ENCODE data around the gene SERPINB10.
A peak's percentile ranks its signal among the peaks of the same experiment; 100 is the strongest.

SERPINB10 gene

DNA sequence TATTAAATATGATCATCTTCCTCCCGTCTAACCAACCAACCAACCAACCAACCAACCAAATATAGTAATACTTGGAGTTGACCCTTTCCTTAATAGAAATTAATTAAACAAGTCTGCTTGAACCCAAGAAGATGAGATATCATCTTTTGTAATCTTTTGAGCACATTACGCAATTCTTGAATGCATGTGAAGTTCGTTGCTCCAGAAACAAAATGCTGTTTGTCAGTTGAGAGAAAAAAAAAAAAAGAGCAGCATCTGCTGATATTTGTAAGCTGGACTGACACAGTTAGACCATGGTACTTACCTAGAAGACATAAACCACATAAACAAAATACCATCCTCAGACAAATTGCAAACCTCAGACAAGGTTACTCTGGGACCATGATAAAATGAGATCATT is 29.4 kb upstream of the SERPINB10 start:
- no peak for ATAC-seq
- no peak for TF ChIP-seq ZNF8 (CRISPR knock-in tag; IDR thresholded peaks at IDR 0.05)
- TF ChIP-seq, protein P1, sequence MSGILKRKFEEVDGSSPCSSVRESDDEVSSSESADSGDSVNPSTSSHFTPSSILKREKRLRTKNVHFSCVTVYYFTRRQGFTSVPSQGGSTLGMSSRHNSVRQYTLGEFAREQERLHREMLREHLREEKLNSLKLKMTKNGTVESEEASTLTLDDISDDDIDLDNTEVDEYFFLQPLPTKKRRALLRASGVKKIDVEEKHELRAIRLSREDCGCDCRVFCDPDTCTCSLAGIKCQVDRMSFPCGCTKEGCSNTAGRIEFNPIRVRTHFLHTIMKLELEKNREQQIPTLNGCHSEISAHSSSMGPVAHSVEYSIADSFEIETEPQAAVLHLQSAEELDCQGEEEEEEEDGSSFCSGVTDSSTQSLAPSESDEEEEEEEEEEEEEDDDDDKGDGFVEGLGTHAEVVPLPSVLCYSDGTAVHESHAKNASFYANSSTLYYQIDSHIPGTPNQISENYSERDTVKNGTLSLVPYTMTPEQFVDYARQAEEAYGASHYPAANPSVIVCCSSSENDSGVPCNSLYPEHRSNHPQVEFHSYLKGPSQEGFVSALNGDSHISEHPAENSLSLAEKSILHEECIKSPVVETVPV (CRISPR knock-in tag; IDR thresholded peaks at IDR 0.05): no peak
- no peak for TF ChIP-seq TOX (CRISPR knock-in tag; IDR thresholded peaks at IDR 0.05; ENCODE audit: borderline replicate concordance)
- TF ChIP-seq, protein P2, sequence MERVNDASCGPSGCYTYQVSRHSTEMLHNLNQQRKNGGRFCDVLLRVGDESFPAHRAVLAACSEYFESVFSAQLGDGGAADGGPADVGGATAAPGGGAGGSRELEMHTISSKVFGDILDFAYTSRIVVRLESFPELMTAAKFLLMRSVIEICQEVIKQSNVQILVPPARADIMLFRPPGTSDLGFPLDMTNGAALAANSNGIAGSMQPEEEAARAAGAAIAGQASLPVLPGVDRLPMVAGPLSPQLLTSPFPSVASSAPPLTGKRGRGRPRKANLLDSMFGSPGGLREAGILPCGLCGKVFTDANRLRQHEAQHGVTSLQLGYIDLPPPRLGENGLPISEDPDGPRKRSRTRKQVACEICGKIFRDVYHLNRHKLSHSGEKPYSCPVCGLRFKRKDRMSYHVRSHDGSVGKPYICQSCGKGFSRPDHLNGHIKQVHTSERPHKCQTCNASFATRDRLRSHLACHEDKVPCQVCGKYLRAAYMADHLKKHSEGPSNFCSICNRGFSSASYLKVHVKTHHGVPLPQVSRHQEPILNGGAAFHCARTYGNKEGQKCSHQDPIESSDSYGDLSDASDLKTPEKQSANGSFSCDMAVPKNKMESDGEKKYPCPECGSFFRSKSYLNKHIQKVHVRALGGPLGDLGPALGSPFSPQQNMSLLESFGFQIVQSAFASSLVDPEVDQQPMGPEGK (CRISPR knock-in tag; IDR thresholded peaks at IDR 0.05; ENCODE audit: borderline replicate concordance): no peak
- no peak for TF ChIP-seq ISL1 (CRISPR knock-in tag; IDR thresholded peaks at IDR 0.05)

DNA sequence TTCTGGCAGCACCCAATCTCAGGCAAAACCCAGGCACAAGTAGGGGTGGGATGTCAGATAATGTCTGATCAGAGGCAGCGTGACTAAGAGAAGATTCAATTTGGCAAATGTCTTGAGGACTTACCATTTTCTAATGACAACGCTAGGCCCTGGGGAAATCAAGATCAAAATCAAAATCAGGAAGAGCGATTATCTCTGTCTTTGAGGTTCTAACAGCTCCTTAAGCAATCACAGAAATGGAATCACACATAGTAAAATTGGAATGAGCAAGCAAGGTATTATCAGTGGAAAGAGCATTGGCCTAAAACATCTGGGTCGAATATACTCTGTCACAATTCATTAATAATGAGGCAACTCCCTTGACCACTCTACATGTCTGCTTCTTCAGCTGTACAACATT is 28.8 kb upstream of the SERPINB10 start:
- no peak for ATAC-seq

DNA sequence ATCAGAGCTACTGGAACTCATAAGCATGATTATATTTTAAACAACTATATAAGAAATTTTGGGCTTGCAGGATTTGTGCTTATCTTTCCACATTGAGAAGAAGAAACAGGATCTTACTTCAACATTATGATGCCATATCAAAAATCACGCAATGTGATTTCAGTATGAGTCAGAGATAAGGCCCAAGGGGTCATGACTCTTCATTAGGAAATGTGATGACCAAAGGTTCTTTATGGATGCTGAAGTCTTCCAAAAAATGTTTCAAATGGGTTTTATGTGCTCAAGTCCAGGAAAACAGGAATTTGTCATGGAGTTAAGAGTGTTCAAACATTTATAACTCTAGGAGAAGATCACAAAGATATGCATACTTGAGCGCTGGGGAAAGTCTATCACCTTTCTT is 28.0 kb upstream of the SERPINB10 start:
- TF ChIP-seq ISL1 (CRISPR knock-in tag; IDR thresholded peaks at IDR 0.05) (peak; percentile 12; the same call in 1 of the 2 replicates), CSDC2 (CRISPR knock-in tag; IDR thresholded peaks at IDR 0.05) (no peak)
- ATAC-seq: no peak

More for the DNA sequence above, 28.8 kb upstream of the SERPINB10 start:
- TF ChIP-seq, protein P3, sequence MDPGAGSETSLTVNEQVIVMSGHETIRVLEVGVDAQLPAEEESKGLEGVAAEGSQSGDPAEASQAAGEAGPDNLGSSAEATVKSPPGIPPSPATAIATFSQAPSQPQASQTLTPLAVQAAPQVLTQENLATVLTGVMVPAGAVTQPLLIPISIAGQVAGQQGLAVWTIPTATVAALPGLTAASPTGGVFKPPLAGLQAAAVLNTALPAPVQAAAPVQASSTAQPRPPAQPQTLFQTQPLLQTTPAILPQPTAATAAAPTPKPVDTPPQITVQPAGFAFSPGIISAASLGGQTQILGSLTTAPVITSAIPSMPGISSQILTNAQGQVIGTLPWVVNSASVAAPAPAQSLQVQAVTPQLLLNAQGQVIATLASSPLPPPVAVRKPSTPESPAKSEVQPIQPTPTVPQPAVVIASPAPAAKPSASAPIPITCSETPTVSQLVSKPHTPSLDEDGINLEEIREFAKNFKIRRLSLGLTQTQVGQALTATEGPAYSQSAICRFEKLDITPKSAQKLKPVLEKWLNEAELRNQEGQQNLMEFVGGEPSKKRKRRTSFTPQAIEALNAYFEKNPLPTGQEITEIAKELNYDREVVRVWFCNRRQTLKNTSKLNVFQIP (CRISPR knock-in tag; IDR thresholded peaks at IDR 0.05; ENCODE audit: borderline replicate concordance, low read depth): no peak
- TF ChIP-seq ZNF565 (CRISPR knock-in tag; conservative IDR thresholded peaks at IDR 0.05; ENCODE audit: low read depth) (no peak), SNAI2 (CRISPR knock-in tag; IDR thresholded peaks at IDR 0.05) (no peak), GLIS3 (CRISPR knock-in tag; IDR thresholded peaks at IDR 0.05) (no peak), TOX (CRISPR knock-in tag; IDR thresholded peaks at IDR 0.05; ENCODE audit: borderline replicate concordance) (no peak), BACH2 (CRISPR knock-in tag; IDR thresholded peaks at IDR 0.05; ENCODE audit: borderline replicate concordance) (no peak), ZFP30 (CRISPR knock-in tag; IDR thresholded peaks at IDR 0.05) (no peak), ZNF8 (CRISPR knock-in tag; IDR thresholded peaks at IDR 0.05) (no peak), ARNTL (CRISPR knock-in tag; IDR thresholded peaks at IDR 0.05; ENCODE audit: borderline replicate concordance, low read depth) (no peak), CSDC2 (CRISPR knock-in tag; IDR thresholded peaks at IDR 0.05) (no peak), ESRRG (CRISPR knock-in tag; IDR thresholded peaks at IDR 0.05) (no peak), ISL1 (CRISPR knock-in tag; IDR thresholded peaks at IDR 0.05) (no peak), PPARA (CRISPR knock-in tag; IDR thresholded peaks at IDR 0.05; ENCODE audit: borderline replicate concordance) (no peak)
- TF ChIP-seq, protein P2 (CRISPR knock-in tag; IDR thresholded peaks at IDR 0.05; ENCODE audit: borderline replicate concordance): no peak
- TF ChIP-seq, protein P4, sequence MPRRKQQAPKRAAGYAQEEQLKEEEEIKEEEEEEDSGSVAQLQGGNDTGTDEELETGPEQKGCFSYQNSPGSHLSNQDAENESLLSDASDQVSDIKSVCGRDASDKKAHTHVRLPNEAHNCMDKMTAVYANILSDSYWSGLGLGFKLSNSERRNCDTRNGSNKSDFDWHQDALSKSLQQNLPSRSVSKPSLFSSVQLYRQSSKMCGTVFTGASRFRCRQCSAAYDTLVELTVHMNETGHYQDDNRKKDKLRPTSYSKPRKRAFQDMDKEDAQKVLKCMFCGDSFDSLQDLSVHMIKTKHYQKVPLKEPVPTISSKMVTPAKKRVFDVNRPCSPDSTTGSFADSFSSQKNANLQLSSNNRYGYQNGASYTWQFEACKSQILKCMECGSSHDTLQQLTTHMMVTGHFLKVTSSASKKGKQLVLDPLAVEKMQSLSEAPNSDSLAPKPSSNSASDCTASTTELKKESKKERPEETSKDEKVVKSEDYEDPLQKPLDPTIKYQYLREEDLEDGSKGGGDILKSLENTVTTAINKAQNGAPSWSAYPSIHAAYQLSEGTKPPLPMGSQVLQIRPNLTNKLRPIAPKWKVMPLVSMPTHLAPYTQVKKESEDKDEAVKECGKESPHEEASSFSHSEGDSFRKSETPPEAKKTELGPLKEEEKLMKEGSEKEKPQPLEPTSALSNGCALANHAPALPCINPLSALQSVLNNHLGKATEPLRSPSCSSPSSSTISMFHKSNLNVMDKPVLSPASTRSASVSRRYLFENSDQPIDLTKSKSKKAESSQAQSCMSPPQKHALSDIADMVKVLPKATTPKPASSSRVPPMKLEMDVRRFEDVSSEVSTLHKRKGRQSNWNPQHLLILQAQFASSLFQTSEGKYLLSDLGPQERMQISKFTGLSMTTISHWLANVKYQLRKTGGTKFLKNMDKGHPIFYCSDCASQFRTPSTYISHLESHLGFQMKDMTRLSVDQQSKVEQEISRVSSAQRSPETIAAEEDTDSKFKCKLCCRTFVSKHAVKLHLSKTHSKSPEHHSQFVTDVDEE (CRISPR knock-in tag; IDR thresholded peaks at IDR 0.05): no peak
- TF ChIP-seq, protein P1 (CRISPR knock-in tag; IDR thresholded peaks at IDR 0.05): no peak

Data from SK-N-SH treated with all-trans-retinoic acid at 6 μM for 48 hours (cell line).